Activated T-cell treated with anti-CD3 and anti-CD28 coated beads for 48 hours (primary cell): ENCODE measurements around the gene DAPK1.

ENCODE experiments used
- DNase-seq: peaks from one replicate; pipeline ENCODE4 v3.0.0-alpha.2; 2020; ENCODE audit warnings: low read depth

DAPK1 gene

DNA sequence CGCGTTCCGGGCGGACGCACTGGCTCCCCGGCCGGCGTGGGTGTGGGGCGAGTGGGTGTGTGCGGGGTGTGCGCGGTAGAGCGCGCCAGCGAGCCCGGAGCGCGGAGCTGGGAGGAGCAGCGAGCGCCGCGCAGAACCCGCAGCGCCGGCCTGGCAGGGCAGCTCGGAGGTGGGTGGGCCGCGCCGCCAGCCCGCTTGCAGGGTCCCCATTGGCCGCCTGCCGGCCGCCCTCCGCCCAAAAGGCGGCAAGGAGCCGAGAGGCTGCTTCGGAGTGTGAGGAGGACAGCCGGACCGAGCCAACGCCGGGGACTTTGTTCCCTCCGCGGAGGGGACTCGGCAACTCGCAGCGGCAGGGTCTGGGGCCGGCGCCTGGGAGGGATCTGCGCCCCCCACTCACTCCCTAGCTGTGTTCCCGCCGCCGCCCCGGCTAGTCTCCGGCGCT, at the start of gene DAPK1:
Gene DAPK1, plus strand, starts transcription at position 264 of the 442 bp plus-strand sequence. CDS start 1,211 bp downstream, outside the sequence.
- peak; percentile 22 for DNase-seq

DNA sequence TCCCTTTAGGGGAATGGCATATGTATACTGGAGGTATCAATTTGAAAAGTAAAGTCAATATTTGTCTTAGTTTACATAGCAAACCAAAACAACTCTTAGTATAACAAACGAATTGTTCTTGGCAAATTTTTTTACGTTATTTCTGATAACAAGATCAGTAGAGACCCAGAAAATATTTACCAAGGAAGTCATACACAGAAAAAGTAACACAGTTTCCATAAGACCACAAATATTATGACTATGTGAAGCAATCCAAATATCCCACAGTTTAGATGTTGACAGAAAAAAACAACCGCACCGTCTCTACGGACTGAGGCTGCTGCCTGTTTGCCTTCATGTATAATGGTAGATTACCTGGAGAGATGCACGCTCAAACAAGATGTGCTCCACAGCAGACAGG, 46.5 kb upstream of the DAPK1 start:
- no peak for DNase-seq

DNA sequence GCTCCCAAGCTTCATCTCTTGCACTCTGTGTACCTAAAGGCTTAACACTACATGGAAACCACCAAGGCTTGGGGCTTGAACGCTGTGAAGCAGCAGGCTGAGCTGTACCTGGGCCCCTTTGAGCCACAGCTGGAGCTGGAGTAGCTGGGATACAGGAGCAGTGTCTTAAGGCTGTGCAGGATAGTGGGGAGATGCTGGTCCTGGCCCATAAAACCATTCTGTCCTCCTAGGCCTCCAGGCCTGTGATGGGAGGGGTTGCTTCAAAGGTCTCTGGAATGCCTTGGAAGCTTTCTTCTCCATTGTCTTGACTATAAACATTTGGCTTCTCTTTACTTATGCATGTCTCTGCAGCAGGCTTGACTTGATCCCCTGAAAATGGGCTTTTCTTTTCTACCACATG, 42.3 kb upstream of the DAPK1 start:
- no peak for DNase-seq

DNA sequence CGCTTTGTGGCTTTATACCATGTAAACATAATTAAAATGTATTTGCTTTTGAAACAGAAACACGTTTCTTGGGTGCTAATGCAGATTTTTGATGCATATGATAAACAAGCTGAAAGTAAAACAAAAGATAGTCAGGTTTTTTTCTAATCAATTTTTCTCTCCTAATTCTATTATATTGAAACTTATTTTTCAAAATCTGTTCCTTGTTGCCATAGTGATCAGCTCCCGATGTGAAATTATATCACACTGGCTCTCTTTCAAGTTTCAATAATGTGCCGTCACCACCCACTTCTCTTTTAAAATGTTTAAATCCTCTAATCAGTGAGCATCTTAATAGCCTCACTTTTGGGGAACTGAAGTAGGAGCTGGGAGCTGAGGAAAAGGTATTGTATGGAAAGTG, 36.4 kb upstream of the DAPK1 start:
- no peak for DNase-seq

DNA sequence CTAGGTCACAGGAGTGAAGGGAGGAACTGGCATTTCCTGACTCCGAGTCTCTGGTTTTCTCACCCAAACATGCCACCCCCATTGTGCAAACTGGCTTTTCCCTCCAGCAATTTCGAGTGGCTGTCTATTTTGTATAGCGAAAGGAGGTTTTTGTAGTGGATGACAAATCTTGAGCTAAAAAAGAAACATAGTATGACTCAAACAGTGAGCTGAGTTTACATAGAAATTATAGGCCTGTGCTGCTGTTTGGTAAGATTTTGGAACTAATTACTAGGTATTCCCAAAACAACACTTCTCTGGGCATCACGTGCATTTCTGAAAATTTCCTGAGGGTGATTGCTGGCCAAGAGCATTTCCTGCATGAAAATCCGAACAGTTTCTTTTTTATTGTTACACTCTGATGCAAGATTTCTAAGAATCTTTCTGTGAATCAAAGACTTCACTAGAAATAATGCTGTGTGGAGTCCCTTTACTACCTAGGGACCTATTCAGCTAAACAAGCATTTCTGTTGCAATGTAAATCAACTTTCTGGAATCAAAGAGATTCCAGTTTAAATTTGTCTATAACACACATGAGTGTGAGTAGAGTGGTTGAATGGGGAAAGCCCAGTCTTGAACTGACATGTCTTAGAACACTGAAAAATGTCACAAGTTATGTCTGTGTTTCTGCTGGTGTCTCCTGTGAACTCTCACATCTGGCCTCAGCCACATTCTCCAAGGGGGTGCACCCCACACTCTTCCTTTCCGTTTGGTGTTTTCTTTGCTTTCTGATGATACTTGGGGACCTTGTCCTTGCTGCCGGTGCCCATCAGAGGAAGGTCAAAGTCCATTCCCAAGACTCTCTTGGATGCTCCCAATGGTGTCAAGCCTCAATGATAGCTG, 33.3 kb upstream of the DAPK1 start:
- DNase-seq: peak; percentile 25

DNA sequence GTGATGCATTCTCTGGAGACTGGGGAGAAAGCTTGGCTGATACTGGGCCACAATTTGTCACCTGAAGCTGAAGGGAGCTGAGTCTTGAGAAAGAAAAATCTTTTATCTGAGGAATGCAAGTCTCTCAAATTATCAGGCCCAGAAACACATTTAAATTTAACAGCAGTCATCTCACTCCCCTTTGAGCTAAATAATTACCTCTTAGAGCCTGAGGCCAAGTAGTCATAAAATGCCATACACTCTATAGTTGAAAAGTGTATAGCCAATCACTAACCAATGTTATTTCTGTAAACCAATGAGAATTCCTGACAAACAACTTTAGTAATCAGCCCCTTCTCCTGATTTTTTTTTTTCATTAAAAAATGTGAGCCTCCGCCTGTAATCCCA, 32.7 kb upstream of the DAPK1 start:
- no peak for DNase-seq

DNA sequence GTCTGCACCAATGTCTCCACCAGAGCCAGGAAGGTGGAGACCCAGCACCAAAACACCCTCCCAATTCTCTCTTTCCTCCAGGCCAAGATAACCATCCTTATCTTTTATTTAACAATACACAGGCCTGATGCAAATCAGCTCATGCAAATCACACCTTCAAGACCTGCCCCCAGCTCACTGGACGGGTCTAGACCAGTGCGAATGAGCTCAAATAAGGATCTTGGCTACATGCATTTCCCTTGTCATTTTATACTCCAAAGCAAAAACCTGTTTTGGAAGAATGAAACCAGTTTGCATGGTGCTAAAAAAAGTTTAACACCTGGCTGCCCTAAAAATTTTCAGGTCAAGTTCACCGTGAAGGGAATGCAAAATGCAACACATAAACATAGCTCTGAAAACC, 31.9 kb upstream of the DAPK1 start:
- no peak for DNase-seq

DNA sequence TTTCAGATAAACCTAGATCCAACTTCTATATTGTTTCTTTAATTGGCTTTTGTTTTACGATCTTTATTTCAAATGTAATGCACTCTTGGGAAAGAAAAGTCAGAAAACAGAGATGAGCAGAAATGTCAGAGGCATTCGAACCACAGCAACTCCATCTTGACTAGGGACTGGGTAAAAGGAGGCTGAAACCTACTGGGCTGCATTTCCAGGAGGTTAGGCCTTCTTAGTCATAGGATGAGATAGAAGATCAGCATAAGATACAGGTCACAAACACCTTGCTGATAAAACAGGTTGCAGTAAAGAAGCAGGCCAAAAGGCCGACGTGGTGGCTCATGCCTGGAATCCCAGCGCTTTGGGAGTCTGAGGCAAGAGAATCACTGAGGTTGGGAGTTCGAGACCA, 30.5 kb upstream of the DAPK1 start:
- no peak for DNase-seq

DNA sequence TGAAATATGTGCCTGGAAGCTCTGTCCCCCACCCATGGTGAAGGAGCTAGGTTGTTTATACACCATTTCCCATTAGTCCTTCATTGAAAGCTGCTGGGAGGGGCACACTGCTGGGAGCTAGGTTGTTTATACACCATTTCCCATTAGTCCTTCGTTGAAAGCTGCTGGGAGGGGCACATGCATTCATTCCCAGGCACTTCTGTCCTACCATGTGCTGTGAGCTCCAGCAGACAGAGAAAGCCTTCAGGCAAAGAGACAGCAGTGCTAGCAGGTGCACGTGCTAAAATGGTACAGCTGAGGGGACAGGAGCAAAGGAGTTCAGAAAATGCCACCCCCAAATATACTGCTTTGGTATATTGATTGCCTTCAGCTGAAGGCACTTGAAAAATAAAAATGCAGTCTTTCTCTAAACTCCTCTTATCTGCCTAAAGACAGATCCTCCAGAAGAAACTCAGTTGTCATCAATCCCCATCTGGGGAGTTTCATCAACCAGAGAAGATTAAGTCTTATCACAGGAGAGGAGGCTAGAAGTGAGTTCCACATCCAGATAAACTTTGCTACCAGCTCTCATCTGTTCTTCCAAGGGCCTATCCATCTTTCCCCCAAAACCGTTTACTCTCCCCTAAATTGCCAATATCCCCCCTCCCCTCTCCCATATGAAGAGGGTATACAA, 27.7 kb upstream of the DAPK1 start:
- no peak for DNase-seq

DNA sequence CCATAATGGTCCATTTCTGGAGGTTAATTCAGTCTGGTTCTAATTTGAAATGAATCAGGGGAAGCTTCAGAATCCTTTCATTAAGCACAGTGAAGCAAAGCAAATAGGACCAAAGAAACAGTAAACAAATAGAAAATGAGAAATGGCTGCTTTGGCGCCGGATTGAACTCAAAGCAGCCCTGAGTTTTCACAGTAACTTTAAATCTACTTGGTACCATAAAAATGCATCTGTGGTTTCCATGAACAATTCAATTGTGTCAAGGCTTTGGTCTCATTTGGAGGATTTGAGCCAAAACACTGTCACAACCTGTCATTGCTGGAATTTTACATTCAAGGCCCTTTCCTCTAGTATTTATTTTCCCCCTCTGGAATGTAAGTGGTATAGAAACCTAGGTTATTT, 25.9 kb upstream of the DAPK1 start:
- no peak for DNase-seq

DNA sequence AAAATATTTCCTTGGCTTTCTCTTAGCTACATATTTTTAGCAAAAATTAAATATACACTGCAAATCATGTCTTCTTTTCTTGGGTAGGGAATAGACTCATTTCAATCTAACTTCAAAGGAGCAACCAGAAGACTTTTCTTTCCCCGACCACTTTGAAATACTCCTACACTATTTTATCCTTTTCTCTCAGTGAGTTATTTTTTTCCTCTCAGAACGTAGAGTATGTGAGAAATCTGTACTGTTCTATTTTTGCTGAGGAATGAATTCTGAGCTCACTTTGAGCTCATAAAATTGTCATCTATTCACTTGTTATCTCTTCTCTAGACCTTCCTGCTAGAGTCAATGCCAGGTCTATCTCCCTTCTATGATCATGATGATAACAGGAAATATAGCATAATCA, 22.2 kb upstream of the DAPK1 start:
- DNase-seq: no peak

DNA sequence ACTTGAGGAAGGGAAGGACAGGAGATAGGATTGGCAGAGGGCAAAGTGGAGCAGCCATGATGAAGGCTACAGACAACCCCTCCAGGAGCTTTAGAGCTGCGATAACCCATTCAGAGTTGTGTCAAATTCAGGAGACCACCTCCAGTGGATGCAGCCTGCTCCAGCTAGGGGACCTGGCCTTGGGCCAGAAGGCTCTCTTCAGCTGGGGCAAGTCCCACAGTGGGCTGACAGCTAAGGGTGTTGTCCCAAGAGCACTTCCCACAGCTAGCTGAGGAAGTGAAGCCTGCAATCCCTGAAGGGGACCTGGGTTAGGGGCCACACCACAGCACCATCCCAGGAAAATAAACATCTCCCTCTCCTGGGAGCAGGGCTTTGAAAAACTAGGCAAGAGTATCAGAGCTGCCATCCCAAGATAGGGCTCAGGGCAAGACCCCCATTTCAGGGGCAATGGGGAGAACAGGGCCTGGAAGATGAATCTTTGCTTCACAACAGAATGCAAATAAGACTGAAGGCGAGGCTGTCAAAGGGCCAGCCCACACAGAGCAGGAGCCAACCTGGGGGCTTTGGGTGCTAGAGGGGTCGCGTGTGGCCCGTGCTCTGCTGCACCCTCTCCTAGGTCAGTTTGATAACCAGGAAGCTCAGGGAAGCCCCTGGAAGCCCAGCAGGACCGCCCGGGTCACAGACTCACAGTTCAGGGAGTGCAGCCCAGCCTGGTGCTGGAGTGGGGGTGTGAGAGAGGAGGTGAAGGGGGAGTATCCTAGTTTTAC, 19.3 kb upstream of the DAPK1 start:
- DNase-seq: no peak

DNA sequence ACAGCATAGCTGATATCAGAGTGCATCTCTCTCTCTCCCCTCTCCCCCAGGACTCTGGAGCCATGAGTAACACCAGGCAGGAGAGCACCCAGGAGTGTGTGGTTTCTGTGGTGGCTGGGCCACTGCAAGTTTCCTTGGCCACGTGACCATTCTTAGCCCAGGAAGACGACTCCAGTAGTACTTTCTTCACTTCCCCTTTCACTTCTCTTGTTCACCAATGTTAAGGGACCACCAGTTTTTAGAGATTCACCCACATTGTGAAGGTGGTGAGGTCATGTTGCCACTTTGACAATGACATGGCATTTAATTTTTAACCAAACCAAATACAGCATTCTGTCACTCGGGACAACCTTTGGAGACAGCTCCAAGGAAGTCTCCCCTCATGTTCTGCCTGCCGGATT, 17.9 kb upstream of the DAPK1 start:
- DNase-seq: no peak

DNA sequence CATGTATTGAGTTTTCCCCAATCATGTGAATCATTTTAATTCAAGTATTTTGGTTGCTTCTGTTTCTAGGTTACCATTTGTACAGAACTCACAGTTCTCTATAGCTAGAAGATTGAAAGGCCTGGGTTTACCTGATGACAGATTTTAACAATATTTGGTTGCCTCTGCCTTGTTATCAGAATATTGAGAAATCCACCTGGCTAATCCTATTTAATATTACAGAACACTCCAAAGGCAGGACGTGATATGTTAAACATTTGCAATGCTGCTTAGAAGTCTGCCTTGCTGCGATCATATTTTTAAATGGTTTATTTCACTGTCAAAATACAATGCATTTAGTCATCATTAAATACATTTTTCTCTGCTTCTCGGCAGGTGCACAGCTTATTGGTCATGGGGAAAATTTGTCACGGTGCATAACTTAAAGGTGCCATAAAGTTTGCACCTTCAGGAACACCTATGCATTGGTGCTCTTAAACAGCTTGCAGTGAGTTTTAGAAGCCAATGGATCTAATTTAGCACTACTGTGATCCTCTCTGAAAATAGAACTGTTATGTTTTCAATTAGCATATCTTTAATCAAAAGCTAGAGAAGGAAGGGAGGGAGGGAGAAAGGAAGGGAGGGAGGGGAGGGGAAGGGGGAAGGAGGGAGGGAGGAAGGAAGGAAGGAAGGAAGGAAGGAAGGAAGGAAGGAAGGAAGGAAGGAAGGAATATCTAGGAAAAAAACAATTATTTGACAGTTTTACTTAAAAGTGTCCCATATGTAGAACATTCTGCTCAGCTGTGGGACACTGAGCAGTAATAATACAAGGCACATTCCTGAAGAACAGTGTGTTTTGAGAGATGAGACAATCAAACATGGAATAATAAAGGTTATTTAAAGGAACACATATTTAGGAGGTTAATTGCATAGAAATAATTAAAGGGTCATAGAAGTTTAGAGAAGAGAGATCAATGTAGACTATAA, 15.5 kb upstream of the DAPK1 start:
- no peak for DNase-seq

DNA sequence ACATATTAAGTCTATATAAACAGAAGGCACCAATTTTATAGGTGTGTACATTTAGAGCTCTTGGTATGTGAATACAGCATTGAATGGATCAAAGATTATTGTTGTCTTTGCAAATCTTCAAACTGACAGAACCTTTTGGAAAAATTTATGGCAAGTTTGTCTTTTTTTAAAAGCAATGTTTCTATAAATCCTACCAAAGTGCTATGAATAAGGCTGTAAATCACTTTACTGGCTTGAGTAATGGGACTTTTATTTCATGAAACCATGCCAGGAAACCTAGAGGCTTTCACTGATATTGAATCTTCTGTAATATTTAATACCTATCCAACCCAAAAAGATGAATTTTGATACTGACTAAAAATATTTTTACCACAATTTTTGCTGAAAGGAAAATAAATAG, 7.4 kb upstream of the DAPK1 start:
- DNase-seq: no peak

DNA sequence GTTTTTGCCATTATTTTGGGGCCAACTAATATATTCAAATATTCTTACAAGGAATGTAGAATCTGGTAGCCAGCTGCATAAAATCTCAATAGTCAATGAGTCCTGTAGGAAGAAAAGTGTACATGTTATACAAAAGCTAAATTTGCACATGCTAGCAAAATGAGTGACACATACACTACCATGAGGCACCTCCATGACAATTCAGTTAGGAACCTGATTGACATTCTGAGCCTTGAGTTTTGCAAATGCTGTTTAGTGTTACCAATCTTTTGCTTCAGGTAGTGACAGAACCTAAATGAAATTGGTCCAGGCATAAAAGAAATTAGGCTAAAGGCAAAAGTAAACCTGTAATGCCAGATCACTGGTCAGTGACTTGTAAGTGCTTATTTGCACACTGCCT, 6.8 kb upstream of the DAPK1 start:
- DNase-seq: no peak

DNA sequence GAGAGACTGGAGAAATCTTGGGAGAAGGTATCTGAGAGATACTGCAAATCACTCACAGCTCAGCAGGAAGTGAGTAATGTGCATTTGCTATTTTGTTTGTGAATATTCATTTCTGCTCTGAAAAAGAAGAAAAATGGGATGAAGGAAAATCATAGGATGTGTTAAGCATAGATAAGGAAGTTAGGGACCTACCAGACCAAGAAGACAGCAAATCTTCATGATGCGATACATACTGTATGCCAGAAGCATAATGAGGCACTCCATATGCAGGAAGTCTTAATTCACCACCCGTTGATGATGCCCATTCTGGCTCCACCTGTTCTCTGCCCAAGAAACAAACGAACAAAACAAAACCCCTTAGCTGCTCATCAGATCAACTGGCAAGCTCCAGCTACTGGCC, 6.1 kb upstream of the DAPK1 start:
- no peak for DNase-seq

DNA sequence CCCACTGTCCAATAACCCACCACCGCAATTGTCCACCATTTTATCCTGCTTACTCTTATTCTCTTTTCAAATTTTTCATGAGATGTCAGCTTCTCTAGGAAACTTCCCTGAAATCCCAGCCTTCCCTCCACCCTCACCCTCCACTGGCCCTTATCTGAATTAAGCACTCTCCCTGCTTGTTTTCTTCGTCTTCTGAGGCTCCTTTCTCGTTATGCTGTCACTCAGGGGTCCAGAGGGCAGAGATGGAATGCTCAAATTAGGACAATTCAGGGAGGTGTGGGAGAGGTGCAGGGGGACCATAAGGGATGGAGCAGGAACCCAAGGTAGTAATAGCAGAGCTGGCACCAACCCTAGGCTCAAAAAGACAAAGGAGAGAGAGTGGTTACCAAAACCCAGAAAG, 5.0 kb upstream of the DAPK1 start:
- DNase-seq: no peak

DNA sequence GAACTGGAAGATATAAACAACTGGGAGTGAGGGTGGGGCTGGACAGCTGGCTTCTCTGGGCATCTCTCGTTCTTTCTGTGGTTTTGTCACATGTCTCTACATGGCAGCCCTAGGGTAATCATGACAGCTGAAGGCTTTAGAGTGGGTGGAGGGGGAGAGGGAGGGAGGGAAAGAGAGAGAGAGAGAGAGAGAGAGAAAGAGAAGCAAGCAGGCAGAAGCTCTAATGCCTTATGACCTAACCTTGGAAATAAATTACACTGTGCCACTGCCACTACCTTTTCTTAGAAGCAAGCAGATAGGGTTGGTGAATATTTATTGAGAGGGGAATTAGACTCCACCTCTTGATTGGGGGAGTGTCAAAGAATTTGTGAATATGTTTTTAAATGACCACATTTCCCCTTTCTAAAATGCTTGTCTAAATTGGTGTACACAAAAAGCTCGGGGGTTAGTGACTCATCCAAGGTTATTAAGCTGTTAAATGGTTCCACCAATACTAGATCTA, 2.6 kb upstream of the DAPK1 start:
- DNase-seq: no peak

DNA sequence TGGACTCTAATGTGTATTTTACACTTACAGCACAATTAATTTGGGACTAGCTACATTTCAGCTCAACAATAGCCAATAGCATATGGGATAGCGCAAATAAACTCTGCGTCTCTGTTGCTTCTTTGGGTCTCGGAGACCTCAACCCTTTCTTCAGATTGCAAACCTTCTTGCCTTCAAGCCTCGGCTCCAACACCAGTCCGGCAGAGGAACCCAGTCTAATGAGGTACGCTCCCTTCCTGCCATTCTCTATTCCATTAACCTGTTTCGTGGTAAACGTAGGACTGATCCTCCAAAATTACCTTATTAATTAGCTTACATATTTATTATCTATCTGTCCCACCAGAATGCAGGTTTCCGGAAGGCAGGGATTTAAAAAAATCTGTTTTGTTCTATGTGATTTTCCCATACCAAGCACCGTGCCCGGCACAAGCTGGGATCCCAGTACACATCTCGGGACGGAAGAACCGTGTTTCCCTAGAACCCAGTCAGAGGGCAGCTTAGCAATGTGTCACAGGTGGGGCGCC, 525 bp upstream of the DAPK1 start:
- no peak for DNase-seq
